Measurements from ENCODE around the gene BASP1.

The BASP1 gene

DNA sequence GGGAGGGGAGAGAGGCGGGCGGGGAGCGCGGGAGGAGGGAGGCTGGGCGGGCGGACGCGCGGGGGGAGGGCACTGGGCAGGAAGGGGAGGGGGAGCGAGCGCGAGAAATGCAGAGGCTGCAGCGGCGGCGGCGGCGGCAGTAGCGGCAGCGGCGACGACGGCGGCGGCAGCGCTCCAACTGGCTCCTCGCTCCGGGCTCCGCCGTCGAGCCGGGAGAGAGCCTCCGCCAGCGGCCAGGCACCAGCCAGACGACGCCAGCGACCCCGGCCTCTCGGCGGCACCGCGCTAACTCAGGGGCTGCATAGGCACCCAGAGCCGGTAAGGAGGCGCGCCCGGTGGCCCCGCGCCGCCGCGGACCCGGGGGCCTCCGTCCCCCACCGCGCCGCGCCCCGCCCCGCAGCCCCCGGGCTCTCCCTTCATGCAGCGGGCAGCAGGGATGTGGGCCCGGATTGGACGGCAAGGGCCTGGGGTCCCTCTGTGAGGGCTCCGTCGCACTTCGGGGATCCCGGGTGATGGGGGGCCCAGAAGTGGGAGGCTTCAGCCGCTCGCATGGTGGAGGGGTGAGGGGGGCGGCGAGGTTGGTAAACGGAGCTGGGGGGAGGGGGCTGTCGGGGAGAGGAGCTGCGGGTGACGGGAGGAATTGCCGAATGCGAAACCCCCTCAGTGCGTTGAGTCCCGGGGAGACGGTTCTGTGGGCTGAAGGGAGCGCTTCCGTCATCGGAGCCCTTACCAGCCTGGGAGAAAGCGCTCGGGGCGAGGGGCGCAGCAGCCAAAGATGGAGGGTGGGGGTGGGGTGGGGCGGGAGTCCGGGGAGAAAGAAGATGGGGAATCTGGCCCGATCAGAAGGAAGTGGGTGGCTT is at the start of gene BASP1:
Gene BASP1 (plus strand): TSS at position 139 of the 860 bp plus-strand sequence. CDS start 57,586 bp downstream, outside the sequence.
- Histone ChIP-seq H3K4me3 (replicated peaks; ENCODE audit: low read depth, low read length) (peak within 1 kb of the TSS; percentile 65), H3K36me3 (ENCODE audit: control insufficient read depth, insufficient read depth, low read length) (no peaks in the 10 kb centered on the region), H3K27me3 (replicated peaks; ENCODE audit: control insufficient read depth, insufficient read depth, low read length) (no peaks in the 10 kb centered on the region)
- no peak for TF ChIP-seq CTCF (IDR thresholded peaks at IDR 0.05; ENCODE audit: insufficient read depth, low read length, poor library complexity, severe bottlenecking)
- DNase-seq (ENCODE audit: extremely low read depth, insufficient read length): peak; percentile 83

GRCh38 chr5:17169507-17169906 is 47.9 kb upstream of the BASP1 start:
- Histone ChIP-seq H3K4me3 (replicated peaks; ENCODE audit: low read depth, low read length) (no peak overlapping the region), H3K27me3 (replicated peaks; ENCODE audit: control insufficient read depth, insufficient read depth, low read length) (no peaks in the 10 kb centered on the region), H3K36me3 (ENCODE audit: control insufficient read depth, insufficient read depth, low read length) (no peaks in the 10 kb centered on the region)
- no peak for TF ChIP-seq CTCF (IDR thresholded peaks at IDR 0.05; ENCODE audit: insufficient read depth, low read length, poor library complexity, severe bottlenecking)
- DNase-seq (ENCODE audit: extremely low read depth, insufficient read length): no peak

- no peak for TF ChIP-seq CTCF (IDR thresholded peaks at IDR 0.05; ENCODE audit: insufficient read depth, low read length, poor library complexity, severe bottlenecking)
- Histone ChIP-seq H3K27me3 (replicated peaks; ENCODE audit: control insufficient read depth, insufficient read depth, low read length) (no peaks in the 10 kb centered on the region), H3K4me3 (replicated peaks; ENCODE audit: low read depth, low read length) (no peak overlapping the region), H3K36me3 (ENCODE audit: control insufficient read depth, insufficient read depth, low read length) (no peaks in the 10 kb centered on the region)
- no peak for DNase-seq (ENCODE audit: extremely low read depth, insufficient read length)
Measured at GRCh38 chr5:17172791-17173190, 44.6 kb upstream of the BASP1 start.

- Histone ChIP-seq H3K36me3 (ENCODE audit: control insufficient read depth, insufficient read depth, low read length) (no peaks in the 10 kb centered on the region), H3K27me3 (replicated peaks; ENCODE audit: control insufficient read depth, insufficient read depth, low read length) (no peaks in the 10 kb centered on the region), H3K4me3 (replicated peaks; ENCODE audit: low read depth, low read length) (no peak overlapping the region)
- DNase-seq (ENCODE audit: extremely low read depth, insufficient read length): no peak
- TF ChIP-seq CTCF (IDR thresholded peaks at IDR 0.05; ENCODE audit: insufficient read depth, low read length, poor library complexity, severe bottlenecking): no peak
Measured at GRCh38 chr5:17174965-17175364, 42.5 kb upstream of the BASP1 start.

DNA sequence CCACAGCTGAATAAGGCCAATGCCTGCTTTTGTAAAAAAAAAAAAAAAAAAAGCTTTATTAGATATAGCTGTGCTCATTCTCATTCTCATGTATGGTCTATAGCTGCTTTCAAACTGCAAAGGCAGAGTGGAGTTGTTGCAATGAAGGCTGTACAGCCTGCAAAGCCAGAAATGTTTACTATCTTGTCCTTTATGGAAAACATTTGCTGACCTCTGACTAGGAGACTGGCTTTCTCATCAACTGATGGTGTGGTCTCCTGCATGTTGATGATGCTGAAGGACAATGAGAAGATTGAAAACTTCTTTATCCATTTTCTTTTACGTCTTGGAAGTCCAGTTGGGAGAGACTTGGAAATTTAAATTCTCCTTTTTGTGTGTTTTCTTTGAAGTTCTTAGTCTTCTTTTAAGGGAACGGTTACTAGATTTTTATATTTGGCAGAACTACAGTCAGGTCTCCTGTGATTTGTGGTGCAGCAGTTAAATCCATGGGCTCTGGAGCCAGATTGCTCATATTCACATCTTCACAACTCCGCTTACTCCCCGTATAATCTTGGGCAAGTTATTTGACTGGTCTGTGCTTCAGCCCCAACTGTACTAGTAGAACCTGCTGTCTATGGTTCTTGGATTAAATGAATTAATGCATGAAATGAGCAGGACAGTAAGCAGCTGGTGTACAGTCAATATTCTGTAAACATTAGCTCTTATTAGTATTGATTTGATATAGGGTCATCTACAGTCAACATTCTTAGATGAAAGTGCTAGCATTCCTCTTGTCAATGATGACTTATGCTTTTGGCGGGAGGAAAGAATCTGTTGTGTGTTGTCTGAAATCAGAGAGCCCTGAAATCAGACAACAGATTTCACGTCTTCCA is 39.7 kb upstream of the BASP1 start:
- DNase-seq (ENCODE audit: extremely low read depth, insufficient read length): no peak
- Histone ChIP-seq H3K27me3 (replicated peaks; ENCODE audit: control insufficient read depth, insufficient read depth, low read length) (no peaks in the 10 kb centered on the region), H3K4me3 (replicated peaks; ENCODE audit: low read depth, low read length) (no peak overlapping the region), H3K36me3 (ENCODE audit: control insufficient read depth, insufficient read depth, low read length) (no peaks in the 10 kb centered on the region)
- no peak for TF ChIP-seq CTCF (IDR thresholded peaks at IDR 0.05; ENCODE audit: insufficient read depth, low read length, poor library complexity, severe bottlenecking)

Data from GM06990 (cell line).